H7 (cell line): Measurements from ENCODE around the gene LSM10. TPM values are rescaled to one million over a fixed set of nuclear protein-coding genes. Genes with fewer than 3 reads are reported as not detected.

ENCODE experiments used
- DNase-seq: peaks from one replicate; pipeline ENCODE4 v3.0.0; 2012
- H3K27me3 ChIP-seq: 2 replicates; pipeline ENCODE4 v1.6.0; 2011; ENCODE audit warnings: mild to moderate bottlenecking, low read length; ENCODE audit not compliant: control insufficient read depth, insufficient read depth
- H3K36me3 ChIP-seq: replicated peaks from 2 replicates; pipeline ENCODE4 v1.5.1; 2011; ENCODE audit warnings: low read length; ENCODE audit not compliant: control insufficient read depth, insufficient read depth
- H3K4me3 ChIP-seq: 2 replicates; pipeline ENCODE4 v1.5.1; 2011; ENCODE audit warnings: low read depth, mild to moderate bottlenecking, control low read depth, low read length, moderate library complexity; ENCODE audit not compliant: insufficient read depth
- total RNA-seq: library from RNA; depleted of rRNA; stranded (reverse); fragments of >200 nt; shearing (Covaris generic); gene quantifications from 2 replicates; pipeline ENCODE4 v1.2.3, GENCODE V29; 2014

Gene LSM10
- total RNA-seq, 1 experiment from 2014 or later, result 14.4 TPM

- Histone ChIP-seq H3K36me3 (no peaks in the 10 kb centered on the region; the same call in 1 of the 2 replicates), H3K4me3 (no peak overlapping the region), H3K27me3 (no peaks in the 10 kb centered on the region)
- DNase-seq, result no peak
Measured at GRCh38 chr1:36383240-36383639, 14.5 kb downstream of the LSM10 start.

GRCh38 chr1:36382669-36383068 lies 15.0 kb downstream of the LSM10 start:
- H3K27me3 ChIP-seq, result no peaks in the 10 kb centered on the region
- no peak for DNase-seq

GRCh38 chr1:36382231-36382630 lies 15.5 kb downstream of the LSM10 start:
- DNase-seq, result no peak
- peaks cover 1% of the 10 kb centered on the region for H3K36me3 ChIP-seq
- no peak overlapping the region for H3K4me3 ChIP-seq
- H3K27me3 ChIP-seq, result no peaks in the 10 kb centered on the region

More at GRCh38 chr1:36382669-36383068, 15.0 kb downstream of the LSM10 start:
- no peak overlapping the region for H3K4me3 ChIP-seq
- H3K36me3 ChIP-seq, result peaks cover 1% of the 10 kb centered on the region

GRCh38 chr1:36381405-36381804 lies 16.3 kb downstream of the LSM10 start:
- Histone ChIP-seq H3K4me3 (no peak overlapping the region), H3K27me3 (no peaks in the 10 kb centered on the region), H3K36me3 (peaks cover 1% of the 10 kb centered on the region; the same call in 1 of the 2 replicates)
- no peak for DNase-seq

GRCh38 chr1:36380782-36381181 lies 16.9 kb downstream of the LSM10 start:
- H3K36me3 ChIP-seq, result peaks cover 1% of the 10 kb centered on the region; the same call in 1 of the 2 replicates
- no peak overlapping the region for H3K4me3 ChIP-seq
- no peaks in the 10 kb centered on the region for H3K27me3 ChIP-seq
- DNase-seq, result no peak

GRCh38 chr1:36380143-36380619 lies 17.5 kb downstream of the LSM10 start:
- H3K27me3 ChIP-seq, result no peaks in the 10 kb centered on the region

GRCh38 chr1:36377791-36378492 lies 19.8 kb downstream of the LSM10 start:
- Histone ChIP-seq H3K36me3 (peaks cover 3% of the 10 kb centered on the region), H3K4me3 (no peak overlapping the region), H3K27me3 (no peaks in the 10 kb centered on the region)
- DNase-seq, result no peak

More at GRCh38 chr1:36380143-36380619, 17.5 kb downstream of the LSM10 start:
- peaks cover 1% of the 10 kb centered on the region; the same call in 1 of the 2 replicates for H3K36me3 ChIP-seq
- no peak overlapping the region for H3K4me3 ChIP-seq
- no peak for DNase-seq

GRCh38 chr1:36372617-36373016 lies 25.1 kb downstream of the LSM10 start:
- no peak overlapping the region for H3K4me3 ChIP-seq
- no peaks in the 10 kb centered on the region for H3K27me3 ChIP-seq
- peak; percentile 63 for DNase-seq
- H3K36me3 ChIP-seq, result peaks cover 2% of the 10 kb centered on the region

GRCh38 chr1:36369061-36369861 lies 28.4 kb downstream of the LSM10 start:
- Histone ChIP-seq H3K4me3 (no peak overlapping the region), H3K27me3 (no peaks in the 10 kb centered on the region), H3K36me3 (no peaks in the 10 kb centered on the region; the same call in none of the 2 replicates)
- peak; percentile 95 for DNase-seq

- Histone ChIP-seq H3K27me3 (no peaks in the 10 kb centered on the region), H3K4me3 (no peak overlapping the region), H3K36me3 (no peaks in the 10 kb centered on the region; the same call in none of the 2 replicates)
- no peak for DNase-seq
Measured at GRCh38 chr1:36367798-36368197, 29.9 kb downstream of the LSM10 start.

- no peak for DNase-seq
- H3K27me3 ChIP-seq, result no peaks in the 10 kb centered on the region
- peaks cover 2% of the 10 kb centered on the region for H3K36me3 ChIP-seq
- H3K4me3 ChIP-seq, result no peak overlapping the region
Measured at GRCh38 chr1:36367066-36367465, 30.6 kb downstream of the LSM10 start.

- H3K36me3 ChIP-seq, result peaks cover 2% of the 10 kb centered on the region
- DNase-seq, result peak; percentile 70
- no peaks in the 10 kb centered on the region for H3K27me3 ChIP-seq
- H3K4me3 ChIP-seq, result no peak overlapping the region
Measured at GRCh38 chr1:36366091-36366661, 31.5 kb downstream of the LSM10 start.

- no peak for DNase-seq
- H3K36me3 ChIP-seq, result peaks cover 2% of the 10 kb centered on the region
- no peaks in the 10 kb centered on the region for H3K27me3 ChIP-seq
- no peak overlapping the region for H3K4me3 ChIP-seq
Measured at GRCh38 chr1:36365381-36365780, 32.3 kb downstream of the LSM10 start.

- H3K4me3 ChIP-seq, result no peak overlapping the region
Measured at GRCh38 chr1:36359911-36360550, 37.7 kb downstream of the LSM10 start.

More at GRCh38 chr1:36359911-36360550, 37.7 kb downstream of the LSM10 start:
- H3K36me3 ChIP-seq, result peaks cover 7% of the 10 kb centered on the region
- no peak for DNase-seq
- H3K27me3 ChIP-seq, result no peaks in the 10 kb centered on the region
